Cortex of kidney (tissue), 1 donor: ENCODE data around the gene ALOX12B.
"Not testable (repeated sequence)": the region's sequence is repeated elsewhere in the genome, so short reads cannot be mapped to it uniquely, and the experiment has no call there.

ENCODE experiments used
- DNase-seq: peaks from one replicate; lab custom pipeline; 2025; lab: John Stamatoyannopoulos, UW

ALOX12B gene

GRCh38 chr17:8044819-8045810 is 42.4 kb downstream of the ALOX12B start:
- DNase-seq, result no peak

GRCh38 chr17:8041979-8042378 is 45.5 kb downstream of the ALOX12B start:
- no peak for DNase-seq

GRCh38 chr17:8041249-8041928 is 46.1 kb downstream of the ALOX12B start:
- no peak for DNase-seq

GRCh38 chr17:8039611-8040168 is 47.8 kb downstream of the ALOX12B start:
- DNase-seq, result no peak

- no peak for DNase-seq
Observed at GRCh38 chr17:8038954-8039610, 48.4 kb downstream of the ALOX12B start, which contains the start of gene ALOX15B. Gene ALOX15B, plus strand, starts transcription at chr17:8039059. Its CDS starts 97 bp downstream, at chr17:8039156.

GRCh38 chr17:8032442-8032841 is 55.1 kb downstream of the ALOX12B start:
- DNase-seq, result no peak

- no peak for DNase-seq
Observed at GRCh38 chr17:8031950-8032349, 55.6 kb downstream of the ALOX12B start.

GRCh38 chr17:8031261-8031661 is 56.3 kb downstream of the ALOX12B start:
- no peak for DNase-seq

GRCh38 chr17:8029121-8029520 is 58.4 kb downstream of the ALOX12B start:
- no peak for DNase-seq

- no peak for DNase-seq
Observed at GRCh38 chr17:8025176-8025911, 62.2 kb downstream of the ALOX12B start.

GRCh38 chr17:8024161-8024560 is 63.4 kb downstream of the ALOX12B start:
- not testable (repeated sequence) for DNase-seq
